GM12892 (cell line): ENCODE measurements around the gene GRXCR2.

Experiments used
- POLR2A ChIP-seq: IDR thresholded peaks from 2 replicates; pipeline ENCODE4 v1.6.1; 2011; ENCODE audit warnings: low read depth, low read length, control low read depth
- POLR2AphosphoS5 ChIP-seq: IDR thresholded peaks from 2 replicates; pipeline ENCODE4 v1.6.1; 2011; ENCODE audit warnings: low read depth, low read length, control low read depth
- TAF1 ChIP-seq: IDR thresholded peaks from 2 replicates; pipeline ENCODE4 v1.6.1; 2011; ENCODE audit warnings: low read depth, mild to moderate bottlenecking, control low read depth, low read length, borderline replicate concordance

DNA sequence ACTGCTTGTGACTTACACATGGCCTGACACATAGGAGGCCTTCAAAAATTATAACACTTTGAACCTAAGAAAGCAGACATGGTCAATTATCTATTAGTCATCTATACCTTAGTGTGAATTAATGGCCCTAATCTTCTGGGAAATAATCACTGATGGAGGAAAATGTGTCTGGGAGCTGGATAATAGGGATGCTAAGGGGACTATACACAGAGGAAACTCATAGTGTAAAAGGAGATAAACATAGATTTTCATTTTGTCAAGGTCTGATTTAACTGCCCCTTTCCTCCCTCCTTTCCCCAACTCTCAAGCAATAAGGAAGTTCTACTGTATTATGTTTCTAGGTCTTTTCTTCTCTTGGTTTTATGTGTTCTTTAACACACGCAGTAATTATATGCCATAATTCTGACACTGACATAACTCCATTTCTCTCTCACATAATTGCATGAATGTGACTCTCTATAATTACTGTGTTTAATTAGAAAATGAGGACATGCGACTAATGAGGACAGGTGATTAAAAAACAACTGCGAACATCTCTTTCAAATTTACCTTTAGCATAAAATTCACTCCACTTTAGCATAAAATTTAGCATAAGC lies 18.9 kb downstream of the GRXCR2 start:
- TF ChIP-seq POLR2AphosphoS5: no peak
- TF ChIP-seq POLR2A: no peak
- TF ChIP-seq TAF1: no peak
